Subcutaneous adipose tissue (tissue), 4 donors: Measurements from ENCODE around the gene COTL1. TPM values are rescaled to one million over a fixed set of nuclear protein-coding genes. Genes with fewer than 3 reads are reported as not detected.

Source experiments
- total RNA-seq, 4 donors: library from RNA; depleted of rRNA; stranded (reverse); fragments of >200 nt; gene quantifications; one replicate each; pipeline ENCODE4 v1.1.0, GENCODE V29; 2016
- TF ChIP-seq, protein P1 (sequence below): fragments of 450-650 bp; IDR thresholded peaks from one replicate; pipeline ENCODE4 v1.5.1; 2016; ENCODE audit warnings: low read depth, mild to moderate bottlenecking, control low read depth, antibody characterized with exemption, moderate library complexity

The COTL1 gene
- total RNA-seq, 4 donors from 2014 or later, result 27.5 to 114 (median 59.7) TPM

DNA sequence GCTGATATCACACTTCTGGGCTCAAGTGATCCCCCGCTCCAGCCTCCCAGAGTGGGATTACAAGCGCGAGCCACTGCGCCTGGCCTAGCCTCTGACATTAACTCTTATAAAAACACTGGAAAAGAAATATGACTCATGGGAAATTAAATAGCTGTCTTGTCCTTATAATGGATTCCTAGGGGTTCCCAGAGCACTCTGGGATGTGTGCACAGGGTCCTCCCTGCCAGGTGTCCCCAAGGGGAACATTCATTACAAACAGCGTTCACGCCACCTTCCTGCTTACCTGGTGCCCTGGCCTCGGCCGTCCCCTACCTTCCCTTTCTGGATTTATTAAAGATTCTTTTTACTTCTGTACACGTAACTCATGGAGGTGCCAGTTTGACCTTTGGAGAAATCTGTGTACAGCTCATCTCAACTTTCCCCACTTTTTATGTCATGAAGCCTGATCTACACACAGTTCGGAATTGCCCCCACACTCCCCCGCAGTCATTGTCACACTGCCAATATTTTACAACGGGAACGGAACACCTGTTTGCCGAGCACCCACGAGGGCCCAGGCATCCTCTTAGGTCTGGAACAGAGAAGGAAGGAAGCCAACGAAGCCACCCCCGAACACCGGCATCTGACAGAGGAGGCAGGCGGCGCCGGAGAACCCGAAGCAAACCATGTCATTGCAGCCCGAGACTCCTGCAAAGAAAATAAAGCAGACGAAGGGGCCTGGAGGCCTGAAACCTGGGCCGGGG, 73.7 kb downstream of the COTL1 start:
- TF ChIP-seq, protein P1, sequence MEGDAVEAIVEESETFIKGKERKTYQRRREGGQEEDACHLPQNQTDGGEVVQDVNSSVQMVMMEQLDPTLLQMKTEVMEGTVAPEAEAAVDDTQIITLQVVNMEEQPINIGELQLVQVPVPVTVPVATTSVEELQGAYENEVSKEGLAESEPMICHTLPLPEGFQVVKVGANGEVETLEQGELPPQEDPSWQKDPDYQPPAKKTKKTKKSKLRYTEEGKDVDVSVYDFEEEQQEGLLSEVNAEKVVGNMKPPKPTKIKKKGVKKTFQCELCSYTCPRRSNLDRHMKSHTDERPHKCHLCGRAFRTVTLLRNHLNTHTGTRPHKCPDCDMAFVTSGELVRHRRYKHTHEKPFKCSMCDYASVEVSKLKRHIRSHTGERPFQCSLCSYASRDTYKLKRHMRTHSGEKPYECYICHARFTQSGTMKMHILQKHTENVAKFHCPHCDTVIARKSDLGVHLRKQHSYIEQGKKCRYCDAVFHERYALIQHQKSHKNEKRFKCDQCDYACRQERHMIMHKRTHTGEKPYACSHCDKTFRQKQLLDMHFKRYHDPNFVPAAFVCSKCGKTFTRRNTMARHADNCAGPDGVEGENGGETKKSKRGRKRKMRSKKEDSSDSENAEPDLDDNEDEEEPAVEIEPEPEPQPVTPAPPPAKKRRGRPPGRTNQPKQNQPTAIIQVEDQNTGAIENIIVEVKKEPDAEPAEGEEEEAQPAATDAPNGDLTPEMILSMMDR, result no peak

DNA sequence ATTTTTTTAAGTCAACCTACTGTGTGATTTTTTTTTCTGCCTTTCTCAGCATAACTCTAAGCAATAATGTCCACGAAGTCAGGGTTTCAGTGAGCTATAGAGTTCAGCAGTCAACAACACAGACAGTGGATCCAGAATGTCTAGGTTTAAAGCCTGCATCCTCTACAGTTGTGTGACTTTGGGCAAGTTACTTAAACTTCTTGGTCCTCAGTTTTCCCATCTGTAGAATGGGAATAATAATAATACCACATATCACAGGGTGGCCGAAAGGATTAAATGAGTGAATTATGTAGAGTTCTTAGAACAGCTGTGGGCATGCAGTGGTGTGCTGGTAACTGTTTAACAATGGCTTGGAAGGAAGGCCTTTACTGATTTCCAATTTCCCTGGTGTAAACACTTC, 74.6 kb downstream of the COTL1 start:
- TF ChIP-seq, protein P1, result no peak

DNA sequence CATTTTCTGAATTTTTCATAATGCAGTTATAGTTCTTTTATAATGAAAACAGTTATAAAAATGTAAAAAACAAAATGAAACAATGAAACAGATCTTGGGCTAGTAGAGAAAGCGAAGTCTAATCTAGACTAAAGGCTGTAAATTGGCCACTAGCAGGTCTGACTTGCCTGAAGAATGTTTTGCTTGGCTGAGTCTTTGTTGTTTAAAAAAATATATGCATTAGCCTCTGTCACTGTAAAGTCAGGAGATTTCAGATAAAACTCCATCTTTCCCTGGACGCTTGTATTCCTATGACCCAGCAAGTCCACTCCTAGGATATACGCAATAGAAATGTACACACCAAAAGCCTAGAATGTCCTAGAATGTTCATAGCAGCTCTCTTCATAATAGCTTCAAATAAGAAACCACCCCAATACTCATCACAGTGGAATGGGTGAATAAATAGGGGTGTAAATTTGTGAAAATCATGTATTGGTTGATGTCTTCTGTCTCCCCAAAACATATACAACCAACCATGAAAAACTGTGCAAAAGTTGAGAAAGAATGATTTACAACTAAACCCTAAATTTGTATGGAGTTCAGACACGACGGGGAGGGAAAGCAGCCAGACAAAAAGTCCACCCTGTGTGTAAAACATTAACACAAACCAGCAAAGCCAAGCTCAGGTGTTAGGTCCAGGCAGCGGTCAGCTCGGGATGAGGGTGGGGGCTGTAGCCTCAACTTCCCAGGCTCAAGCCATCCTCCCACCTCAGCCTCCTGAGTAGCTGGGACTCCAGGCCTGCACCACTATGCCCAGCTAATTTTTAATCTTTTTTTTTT, 75.7 kb downstream of the COTL1 start:
- TF ChIP-seq, protein P1, result no peak

DNA sequence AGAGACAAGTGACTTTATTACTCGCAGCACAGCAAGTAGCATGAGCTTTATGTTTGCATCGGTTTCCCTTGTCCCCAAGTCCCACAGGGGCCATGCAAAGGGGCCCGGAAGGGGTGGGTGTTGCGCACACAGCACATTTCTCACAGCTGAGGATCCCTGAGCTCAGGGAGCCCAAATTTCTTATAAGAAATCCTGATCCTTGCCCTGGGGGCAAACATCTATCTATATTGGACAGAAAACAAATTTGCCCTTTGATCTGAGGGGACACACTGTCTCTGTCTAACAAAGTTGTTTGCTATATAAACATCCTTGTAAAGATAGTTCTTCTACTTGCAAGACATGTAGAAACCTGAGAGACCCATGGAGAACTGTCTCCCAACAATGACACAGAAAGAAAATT, 77.7 kb downstream of the COTL1 start:
- TF ChIP-seq, protein P1, result no peak

DNA sequence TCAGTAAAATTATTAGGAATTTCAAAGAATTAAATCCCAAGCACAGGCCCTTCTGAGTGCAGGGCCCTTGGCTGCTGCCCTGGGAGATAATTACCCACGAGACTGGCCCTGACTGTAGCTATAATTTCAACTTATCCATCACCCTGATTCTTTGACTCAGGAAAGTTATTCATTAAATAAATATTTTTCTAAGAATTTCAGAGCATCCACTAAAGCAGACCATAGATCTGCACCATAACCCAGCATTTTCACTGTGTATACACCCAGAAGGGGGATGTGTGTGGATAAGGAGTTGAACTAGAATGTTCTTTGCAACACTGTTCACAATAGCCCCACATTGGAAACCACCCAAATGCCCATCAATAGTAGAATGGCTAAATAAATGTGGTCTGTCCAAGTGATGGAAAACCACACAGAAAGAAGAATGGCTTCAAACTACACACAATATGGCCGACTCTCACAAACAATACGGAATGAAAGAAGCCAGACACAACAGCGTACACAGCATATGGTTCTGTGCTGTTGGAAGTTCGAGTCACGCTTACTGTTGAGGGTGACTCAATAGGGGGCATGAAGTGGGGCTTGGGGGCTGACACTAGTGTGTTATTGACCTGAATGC, 79.5 kb downstream of the COTL1 start:
- TF ChIP-seq, protein P1, result no peak

DNA sequence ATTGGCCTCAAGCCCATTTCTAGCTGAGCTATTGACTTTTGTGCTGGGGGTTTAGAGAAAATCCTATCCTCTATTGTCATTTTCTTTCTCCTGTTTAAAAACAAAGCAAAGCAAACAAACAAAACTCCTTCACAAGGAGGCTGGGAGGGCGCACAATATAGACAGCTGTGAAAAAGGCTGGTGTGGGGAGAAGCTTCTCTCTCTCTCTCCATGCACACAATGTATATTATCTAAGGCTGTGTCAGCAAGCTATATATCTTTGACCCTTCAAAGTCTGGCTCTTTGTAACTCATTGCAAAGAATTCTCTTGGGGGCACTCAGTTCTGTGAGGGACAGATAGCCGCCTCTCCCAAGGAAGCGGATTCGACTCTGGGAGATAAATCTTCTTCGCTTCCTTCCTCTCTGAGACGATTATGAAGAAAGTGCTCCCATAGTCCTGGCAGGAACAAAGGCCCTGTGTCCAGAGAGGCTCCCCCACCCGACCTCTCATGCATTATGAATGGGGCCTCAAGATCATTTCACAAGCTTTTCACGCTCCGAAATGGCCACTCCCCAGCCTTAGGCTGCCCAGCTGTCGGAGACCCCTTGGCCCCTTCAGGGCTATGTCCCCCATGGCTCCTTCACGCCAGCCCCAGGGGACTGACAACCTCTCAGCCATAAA, 80.3 kb downstream of the COTL1 start:
- TF ChIP-seq, protein P1, result no peak
